HG02938 (cell line): ENCODE data around the gene FGF19.

Experiments
- ATAC-seq: cut with Tn5 transposase; IDR thresholded peaks from one replicate; pipeline ENCODE4 v1.9.1; 2021; ENCODE audit warnings: mild to moderate bottlenecking, moderate library complexity; ENCODE audit not compliant: unreplicated experiment

Gene FGF19

GRCh38 chr11:69657911-69658625 lies 45.8 kb downstream of the FGF19 start:
- no peak for ATAC-seq

- ATAC-seq = no peak
Measured at GRCh38 chr11:69657456-69657910, 46.3 kb downstream of the FGF19 start.

GRCh38 chr11:69656536-69657455 lies 47.0 kb downstream of the FGF19 start:
- no peak for ATAC-seq

GRCh38 chr11:69655479-69656428 lies 48.1 kb downstream of the FGF19 start:
- ATAC-seq = no peak

- ATAC-seq = no peak
Measured at GRCh38 chr11:69654660-69655478, 49.0 kb downstream of the FGF19 start.

GRCh38 chr11:69654001-69654659 lies 49.7 kb downstream of the FGF19 start:
- ATAC-seq = no peak

- ATAC-seq = no peak
Measured at GRCh38 chr11:69653406-69653960, 50.3 kb downstream of the FGF19 start.

GRCh38 chr11:69652999-69653398 lies 50.8 kb downstream of the FGF19 start:
- no peak for ATAC-seq

- ATAC-seq = no peak
Measured at GRCh38 chr11:69651834-69652620, 51.8 kb downstream of the FGF19 start.

- ATAC-seq = no peak
Measured at GRCh38 chr11:69650832-69651344, 52.9 kb downstream of the FGF19 start.

GRCh38 chr11:69650081-69650831 lies 53.6 kb downstream of the FGF19 start:
- no peak for ATAC-seq

- no peak for ATAC-seq
Measured at GRCh38 chr11:69649576-69649900, 54.3 kb downstream of the FGF19 start.

GRCh38 chr11:69648679-69649575 lies 54.9 kb downstream of the FGF19 start:
- no peak for ATAC-seq
